HepG2 (cell line): Measurements from ENCODE around the gene SRF. TPM values are rescaled to one million over a fixed set of nuclear protein-coding genes. Genes with fewer than 3 reads are reported as not detected.

ENCODE experiments used
- CREM ChIP-seq, 2 experiments: sonication (generic) in 1 of 2; formaldehyde crosslinking in 1 of 2; IDR thresholded peaks; 2 replicates each; pipeline versions ENCODE4 v1.4.0 to v1.6.1; 2016 to 2020; ENCODE audit warnings: antibody characterized with exemption in 1 of 2, mild to moderate bottlenecking in 1 of 2, missing genetic modification reagents in 1 of 2
- DBP ChIP-seq: sonication (generic); formaldehyde crosslinking; IDR thresholded peaks from 2 replicates; pipeline ENCODE4 v1.4.0; 2020; ENCODE audit warnings: missing genetic modification reagents; ENCODE audit errors: not compliant biosample characterization
- GATAD2A ChIP-seq: IDR thresholded peaks from 2 replicates; pipeline ENCODE4 v1.6.1; 2016
- HMGXB4 ChIP-seq, 2 experiments: sonication (generic) in 1 of 2; formaldehyde crosslinking in 1 of 2; IDR thresholded peaks; 2 replicates each; pipeline versions ENCODE4 v1.4.0 to v1.6.1; 2018 to 2020; ENCODE audit warnings: missing genetic modification reagents in 2 of 2, borderline replicate concordance in 1 of 2, low read depth in 1 of 2, mild to moderate bottlenecking in 1 of 2, missing biosample characterization in 1 of 2
- HNRNPK ChIP-seq: fragments of 200-400 bp; formaldehyde crosslinking; IDR thresholded peaks from 2 replicates; pipeline ENCODE4 v1.6.1; 2018; ENCODE audit warnings: low read length, low read depth, moderate library complexity, mild to moderate bottlenecking; ENCODE audit not compliant: poor library complexity, severe bottlenecking
- HNRNPL ChIP-seq: fragments of 200-400 bp; formaldehyde crosslinking; IDR thresholded peaks from 2 replicates; pipeline ENCODE4 v1.6.1; 2017; ENCODE audit warnings: mild to moderate bottlenecking, low read depth, low read length
- MAFF ChIP-seq: IDR thresholded peaks from 2 replicates; pipeline ENCODE4 v1.6.1; 2011; ENCODE audit warnings: low read depth, low read length, improper control_type of control experiment
- POGZ ChIP-seq: sonication (generic); formaldehyde crosslinking; IDR thresholded peaks from 2 replicates; pipeline ENCODE4 v1.4.0; 2020; ENCODE audit warnings: mild to moderate bottlenecking, missing genetic modification reagents
- PRDM15 ChIP-seq: sonication (generic); formaldehyde crosslinking; IDR thresholded peaks from 2 replicates; pipeline ENCODE4 v1.4.0; 2020; ENCODE audit warnings: missing genetic modification reagents
- SP4 ChIP-seq: sonication (generic); formaldehyde crosslinking; IDR thresholded peaks from 2 replicates; pipeline ENCODE4 v1.8.1; 2023; ENCODE audit warnings: mild to moderate bottlenecking, missing genetic modification reagents
- THAP11 ChIP-seq: IDR thresholded peaks from 2 replicates; pipeline ENCODE4 v1.6.1; 2016; ENCODE audit warnings: missing biosample characterization, missing genetic modification reagents
- TRAFD1 ChIP-seq: sonication (generic); formaldehyde crosslinking; IDR thresholded peaks from 2 replicates; pipeline ENCODE4 v1.5.1; 2020; ENCODE audit warnings: missing genetic modification reagents, mild to moderate bottlenecking, borderline replicate concordance
- ZFX ChIP-seq: sonication (generic); formaldehyde crosslinking; IDR thresholded peaks from 2 replicates; pipeline ENCODE4 v1.4.0; 2020; ENCODE audit warnings: mild to moderate bottlenecking, low read depth, missing genetic modification reagents, moderate library complexity
- ZNF574 ChIP-seq: sonication (generic); formaldehyde crosslinking; IDR thresholded peaks from 2 replicates; pipeline ENCODE4 v1.4.0; 2020; ENCODE audit warnings: missing genetic modification reagents
- ZNF598 ChIP-seq: sonication (generic); formaldehyde crosslinking; IDR thresholded peaks from 2 replicates; pipeline ENCODE4 v1.5.1; 2020; ENCODE audit warnings: mild to moderate bottlenecking, missing genetic modification reagents, borderline replicate concordance
- ZNF816 ChIP-seq: sonication (generic); formaldehyde crosslinking; IDR thresholded peaks from 2 replicates; pipeline ENCODE4 v1.8.0; 2022; ENCODE audit warnings: missing genetic modification reagents, mild to moderate bottlenecking, borderline replicate concordance
- polyA plus RNA-seq, 8 experiments: library from polyadenylated mRNA; depleted of rRNA in 3 of 8; stranded (reverse) in 7 of 8; unstranded in 1 of 8; fragments of >200 nt; fragmentation: Illumina TruSeq in 4 of 8; extraction: Trizol in 4 of 8; gene quantifications; 2 replicates each; pipeline versions ENCODE4 v1.2.1 to v1.2.3, GENCODE V29; 2011 to 2016; ENCODE audit warnings: low read depth in 4 of 8, missing spikeins in 1 of 8, mixed read lengths in 1 of 8; ENCODE audit not compliant: insufficient read depth in 1 of 8
- total RNA-seq, 5 experiments: library from RNA; depleted of rRNA; stranded (reverse); fragments of >200 nt; fragmentation: Illumina TruSeq; extraction: Trizol; gene quantifications; 2 replicates each; pipeline ENCODE4 v1.2.3, GENCODE V29; 2016; ENCODE audit warnings: low read depth in 1 of 5

SRF gene
- total and polyA plus RNA-seq, 2 of the 13 experiments (the other 11 are each of a cell fraction or from before 2014, with no cell fraction given) = 25.5 to 44.1 TPM

- TF ChIP-seq PRDM15 (CRISPR knock-in tag) (no peak), ZNF816 (CRISPR knock-in tag) (peak; percentile 49; the same call in 1 of the 2 replicates), CREM (IDR thresholded peaks at IDR 0.05) (peak; percentile 45; the same call in 1 of the 2 replicates), CREM (CRISPR knock-in tag; IDR thresholded peaks at IDR 0.05) (no peak), TRAFD1 (no peak), SP4 (CRISPR knock-in tag) (peak; percentile 85), ZFX (CRISPR knock-in tag) (peak; percentile 83), HNRNPL (peak; percentile 75; the same call in 1 of the 2 replicates), GATAD2A (CRISPR knock-in tag) (peak; percentile 65), HNRNPK (peak; percentile 58), ZNF598 (CRISPR knock-in tag) (peak; percentile 74; the same call in 1 of the 2 replicates), ZNF574 (CRISPR knock-in tag) (peak; percentile 60), HMGXB4 (CRISPR knock-in tag; IDR thresholded peaks at IDR 0.05; ENCODE audit: borderline replicate concordance in 1 of 2, low read depth in 1 of 2) (peak; percentile 63 to 76; a peak in 2 of 4 replicates), DBP (CRISPR knock-in tag) (no peak), THAP11 (CRISPR knock-in tag) (peak; percentile 66; the same call in 1 of the 2 replicates), POGZ (peak; percentile 29; the same call in 1 of the 2 replicates), MAFF (no peak)
Observed at GRCh38 chr6:43174263-43175112, 3.4 kb downstream of the SRF start (continued).
